Loucy (cell line): ENCODE results near the gene RNF169.

Source experiments
- EZH2phosphoT487 ChIP-seq: fragments of 200-600 bp; IDR thresholded peaks from 2 replicates; pipeline ENCODE4 v1.6.1; 2018; ENCODE audit warnings: antibody characterized with exemption, mild to moderate bottlenecking, moderate library complexity, borderline replicate concordance
- TF ChIP-seq, protein P1 (sequence below): fragments of 200-600 bp; sonication (generic); conservative IDR thresholded peaks from 2 replicates; pipeline ENCODE4 v1.5.1; 2014; ENCODE audit warnings: mild to moderate bottlenecking, antibody characterized with exemption, low read length

DNA sequence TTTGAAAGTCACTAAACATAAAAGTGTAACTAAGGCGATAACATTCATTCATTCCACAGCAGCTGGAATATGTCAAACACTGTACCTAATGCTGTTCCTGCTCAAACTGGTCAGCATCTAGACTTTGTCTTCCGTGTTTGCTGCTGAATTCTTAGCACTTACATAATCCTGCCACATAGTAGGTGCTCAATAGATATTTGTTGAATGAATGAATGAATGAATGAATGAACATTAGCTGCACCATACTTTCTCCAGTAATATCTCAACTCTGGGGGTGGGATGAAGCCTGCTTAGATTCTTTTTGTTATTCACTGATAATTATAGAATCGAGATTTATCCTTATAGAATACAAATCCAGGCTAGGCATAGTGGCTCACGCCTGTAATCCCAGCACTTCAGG lies 6.6 kb upstream of the RNF169 start:
- TF ChIP-seq, protein P1, sequence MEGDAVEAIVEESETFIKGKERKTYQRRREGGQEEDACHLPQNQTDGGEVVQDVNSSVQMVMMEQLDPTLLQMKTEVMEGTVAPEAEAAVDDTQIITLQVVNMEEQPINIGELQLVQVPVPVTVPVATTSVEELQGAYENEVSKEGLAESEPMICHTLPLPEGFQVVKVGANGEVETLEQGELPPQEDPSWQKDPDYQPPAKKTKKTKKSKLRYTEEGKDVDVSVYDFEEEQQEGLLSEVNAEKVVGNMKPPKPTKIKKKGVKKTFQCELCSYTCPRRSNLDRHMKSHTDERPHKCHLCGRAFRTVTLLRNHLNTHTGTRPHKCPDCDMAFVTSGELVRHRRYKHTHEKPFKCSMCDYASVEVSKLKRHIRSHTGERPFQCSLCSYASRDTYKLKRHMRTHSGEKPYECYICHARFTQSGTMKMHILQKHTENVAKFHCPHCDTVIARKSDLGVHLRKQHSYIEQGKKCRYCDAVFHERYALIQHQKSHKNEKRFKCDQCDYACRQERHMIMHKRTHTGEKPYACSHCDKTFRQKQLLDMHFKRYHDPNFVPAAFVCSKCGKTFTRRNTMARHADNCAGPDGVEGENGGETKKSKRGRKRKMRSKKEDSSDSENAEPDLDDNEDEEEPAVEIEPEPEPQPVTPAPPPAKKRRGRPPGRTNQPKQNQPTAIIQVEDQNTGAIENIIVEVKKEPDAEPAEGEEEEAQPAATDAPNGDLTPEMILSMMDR, result no peak
- no peak for TF ChIP-seq EZH2phosphoT487
